Measurements from ENCODE around the gene CT45A9. TPM values are rescaled to one million over a fixed set of nuclear protein-coding genes. Genes with fewer than 3 reads are reported as not detected.

Gene CT45A9
- total RNA-seq, 2 experiments from 2014 or later: not detected

Other genes starting within 250 kb of the CT45A9 start
- gene CT45A1, start 158.2 kb downstream of the CT45A9 start, total RNA-seq: not detected
- not detected for gene CT45A3, start 103.6 kb downstream of the CT45A9 start, total RNA-seq
- gene CT45A5, start 86.3 kb downstream of the CT45A9 start, total RNA-seq: not detected
- gene CT45A6, start 69.0 kb downstream of the CT45A9 start, total RNA-seq: not detected
- gene CT45A2, start 51.8 kb downstream of the CT45A9 start, total RNA-seq: not detected
- not detected for gene CT45A7, start 34.5 kb downstream of the CT45A9 start, total RNA-seq
- not detected for gene CT45A8, start 17.3 kb downstream of the CT45A9 start, total RNA-seq
- gene CT45A10, start 21.6 kb upstream of the CT45A9 start, total RNA-seq: not detected
- gene SAGE1, start 21.9 kb upstream of the CT45A9 start, total RNA-seq: not detected
- gene MMGT1, start 102.2 kb upstream of the CT45A9 start, total RNA-seq: 10 to 100 TPM; 17.0 to 17.1 TPM
- gene SLC9A6, start 113.6 kb upstream of the CT45A9 start, total RNA-seq: 10 to 100 TPM in 1 of 2 experiments, 1 to 10 TPM in 1; 9.7 to 10.0 TPM

All from activated naive CD4-positive, alpha-beta T cell treated with anti-CD3 and anti-CD28 coated beads for 36 hours (primary cell).